Glomerular visceral epithelial cell (primary cell): ENCODE data around the gene PUS10.
"Not testable (repeated sequence)": the region's sequence is repeated elsewhere in the genome, so short reads cannot be mapped to it uniquely, and the experiment has no call there.

Experiments used
- DNase-seq: peaks from one replicate; pipeline ENCODE4 v3.0.0-alpha.2; 2016; ENCODE audit errors: extremely low spot score

The PUS10 gene

GRCh38 chr2:60932954-60933353 is 85.1 kb downstream of the PUS10 start:
- DNase-seq = no peak

DNA sequence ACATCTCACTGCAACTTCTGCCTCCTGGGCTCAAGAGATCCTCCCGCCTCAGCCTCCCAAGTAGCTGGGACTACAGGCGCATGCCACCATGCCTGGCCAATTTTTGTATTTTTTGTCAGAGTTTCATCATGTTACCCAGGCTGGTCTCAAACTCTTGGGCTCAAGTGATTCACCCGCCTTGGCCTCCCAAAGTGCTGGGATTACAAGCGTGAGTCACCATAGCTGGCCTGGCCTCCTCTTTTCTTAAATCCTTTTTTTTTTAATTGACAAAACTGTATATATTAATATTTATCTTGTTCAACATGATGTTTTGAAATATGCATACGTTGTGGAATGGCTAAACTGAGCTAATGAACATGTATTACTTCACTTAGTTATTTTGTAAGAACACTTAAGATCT is 86.0 kb downstream of the PUS10 start:
- not testable (repeated sequence) for DNase-seq

GRCh38 chr2:60926741-60927552 is 91.1 kb downstream of the PUS10 start:
- DNase-seq = no peak

DNA sequence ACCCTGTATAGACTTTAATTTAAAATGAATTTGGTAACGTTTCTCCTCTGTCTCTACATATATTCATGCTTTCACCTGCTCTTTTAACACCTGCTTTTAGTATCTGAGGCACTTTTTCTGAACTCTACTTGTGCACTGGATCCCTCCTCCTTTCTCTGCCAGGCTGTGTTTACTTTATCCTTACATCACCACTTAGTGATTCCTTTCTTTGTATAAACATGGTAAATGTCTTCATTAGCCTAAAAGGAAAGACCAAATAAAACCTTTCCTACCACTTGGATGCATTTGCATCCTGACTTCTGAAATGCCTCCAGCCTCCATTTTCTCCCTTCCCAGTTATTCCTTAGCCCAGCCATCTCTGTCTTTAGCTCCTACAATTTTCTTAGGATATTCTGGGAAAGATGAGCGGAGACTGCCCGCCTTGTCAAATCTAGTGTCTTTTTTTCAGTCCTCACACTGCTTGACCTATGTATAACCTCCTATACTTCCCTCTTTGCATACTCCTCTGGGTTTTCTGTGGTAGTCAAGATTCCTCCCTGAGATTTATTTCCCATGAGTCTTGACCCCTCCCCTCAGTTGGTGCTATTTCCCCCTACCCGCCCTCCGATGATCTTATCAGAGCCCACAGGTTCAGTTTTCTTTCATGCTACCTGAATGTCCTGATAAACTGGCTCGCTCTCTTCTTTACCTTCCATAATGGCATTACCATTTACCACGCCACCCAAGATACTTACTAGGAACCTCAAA is 91.9 kb downstream of the PUS10 start:
- no peak for DNase-seq

DNA sequence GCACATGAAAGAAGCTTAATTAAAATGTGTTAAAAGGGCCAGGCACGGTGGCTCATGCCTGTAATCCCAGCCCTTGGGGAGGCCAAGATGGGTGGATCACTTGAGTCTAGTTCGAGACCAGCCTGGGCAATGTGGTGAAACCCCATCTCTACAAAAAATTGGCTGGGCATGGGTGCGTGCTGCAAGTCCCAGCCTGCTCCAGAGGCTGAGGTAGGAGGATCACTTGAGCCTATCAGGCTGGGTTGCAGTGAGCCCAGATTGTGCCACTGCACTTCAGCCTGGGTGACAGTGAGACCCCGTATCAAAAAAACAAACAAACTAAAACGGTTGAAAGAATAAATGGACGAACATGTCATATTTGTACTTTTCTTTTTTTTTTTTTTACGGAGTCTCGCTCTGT is 110.7 kb downstream of the PUS10 start:
- DNase-seq = no peak

- DNase-seq = no peak
These were observed 111.7 kb downstream of the PUS10 start for GRCh38 chr2:60906395-60906794.

DNA sequence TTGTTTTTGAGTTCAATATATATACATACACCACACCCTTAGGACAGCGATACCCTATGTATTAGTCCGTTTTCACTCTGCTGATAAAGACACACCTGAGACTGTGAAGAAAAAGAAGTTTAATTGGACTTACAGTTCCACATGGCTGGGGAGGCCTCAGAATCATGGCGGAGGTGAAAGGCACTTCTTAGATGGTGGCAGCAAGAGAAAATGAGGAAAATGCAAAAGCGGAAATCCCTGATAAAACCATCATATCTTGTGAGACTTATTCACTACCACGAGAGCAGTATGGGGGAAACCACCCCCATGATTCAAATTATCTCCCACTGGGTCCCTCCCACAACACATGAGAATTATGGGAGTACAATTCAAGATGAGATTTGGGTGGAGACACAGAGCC is 112.2 kb downstream of the PUS10 start:
- DNase-seq = not testable (repeated sequence)

- DNase-seq = not testable (repeated sequence)
These were observed 116.8 kb downstream of the PUS10 start for GRCh38 chr2:60901296-60901695.

DNA sequence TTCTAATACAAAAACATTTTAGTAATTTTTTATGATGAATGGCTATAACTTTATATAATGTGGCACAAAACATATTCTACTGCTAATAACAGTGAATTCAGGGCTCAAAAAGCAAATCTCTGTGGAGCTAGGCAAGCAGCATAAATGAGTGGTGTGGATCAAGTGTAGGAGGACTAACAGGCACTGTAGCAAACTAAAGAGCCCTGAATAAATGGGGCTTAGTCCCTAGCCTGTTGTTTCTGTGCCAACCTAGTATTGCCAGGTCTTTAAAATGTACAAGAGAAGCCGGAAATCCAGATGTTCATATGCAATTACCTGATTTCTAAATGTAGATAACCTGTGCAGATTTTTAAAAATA is 118.2 kb downstream of the PUS10 start:
- DNase-seq = no peak

- no peak for DNase-seq
These were observed 118.7 kb downstream of the PUS10 start for GRCh38 chr2:60899230-60899891.

DNA sequence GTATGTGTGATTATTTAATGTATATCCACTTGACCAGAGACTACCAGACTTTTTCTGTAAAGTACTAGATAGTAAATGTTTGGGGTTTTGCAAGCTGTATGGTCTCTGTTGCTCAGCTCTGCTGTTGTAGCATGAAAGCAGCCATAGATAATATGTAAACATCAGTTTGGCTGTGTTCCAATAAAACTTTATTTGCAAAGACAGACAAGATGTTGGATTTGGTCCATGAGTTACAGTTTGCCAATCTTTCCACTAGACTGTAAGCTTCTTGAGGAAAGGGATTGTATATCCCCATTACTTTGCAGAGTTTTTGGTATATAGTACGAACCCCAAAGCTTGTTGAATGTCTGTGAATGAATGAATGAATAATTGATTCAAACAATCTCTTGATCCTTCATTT is 119.5 kb downstream of the PUS10 start:
- DNase-seq = no peak
